ENCODE data around the gene FOXB2.

DNA sequence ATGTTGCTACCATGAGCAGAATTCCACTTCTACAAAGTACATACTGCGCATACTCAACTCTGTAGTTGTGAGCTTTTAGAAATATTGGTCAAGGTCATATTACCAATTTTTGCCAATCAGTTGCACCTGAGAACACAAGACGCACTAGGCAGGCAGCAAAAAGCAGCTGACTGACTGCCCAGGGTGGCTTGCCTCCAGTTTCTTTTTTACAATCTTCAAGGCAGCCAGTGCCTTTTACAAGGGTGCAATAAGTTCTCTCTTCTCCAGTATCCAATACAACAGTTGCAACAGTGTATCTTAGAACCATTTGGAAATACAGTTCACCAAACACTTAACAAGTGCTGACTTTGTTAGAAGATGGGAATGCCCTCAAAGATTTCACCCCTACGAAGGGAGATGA, 16.1 kb upstream of the FOXB2 start:
- TF ChIP-seq POLR2A (IDR thresholded peaks at IDR 0.05) (no peak), CTCF (IDR thresholded peaks at IDR 0.05 in 4 of 5, conservative IDR thresholded peaks at IDR 0.05 in 1 of 5) (no peak)

Measured in gastrocnemius medialis (tissue), 4 donors.